ENCODE data around the gene NR2F1-AS1.
"Not testable (repeated sequence)": the region's sequence is repeated elsewhere in the genome, so short reads cannot be mapped to it uniquely, and the experiment has no call there.

NR2F1-AS1 gene

GRCh38 chr5:93512799-93513198 is 68.2 kb downstream of the NR2F1-AS1 start:
- DNase-seq = no peak

GRCh38 chr5:93511445-93511844 is 69.6 kb downstream of the NR2F1-AS1 start:
- no peak for DNase-seq

GRCh38 chr5:93510626-93511380 is 70.2 kb downstream of the NR2F1-AS1 start:
- no peak for DNase-seq

- not testable (repeated sequence) for DNase-seq
Measured at GRCh38 chr5:93505553-93505952, 75.5 kb downstream of the NR2F1-AS1 start.

GRCh38 chr5:93503598-93504067 is 77.4 kb downstream of the NR2F1-AS1 start:
- DNase-seq = no peak

- DNase-seq = no peak
Measured at GRCh38 chr5:93497096-93497495, 83.9 kb downstream of the NR2F1-AS1 start.

- DNase-seq = no peak
Measured at GRCh38 chr5:93479982-93480509, 101.0 kb downstream of the NR2F1-AS1 start.

GRCh38 chr5:93477816-93478215 is 103.2 kb downstream of the NR2F1-AS1 start:
- no peak for DNase-seq

- no peak for DNase-seq
Measured at GRCh38 chr5:93476251-93476742, 104.7 kb downstream of the NR2F1-AS1 start.

- DNase-seq = no peak
Measured at GRCh38 chr5:93462916-93463315, 118.1 kb downstream of the NR2F1-AS1 start.

GRCh38 chr5:93461756-93462155 is 119.3 kb downstream of the NR2F1-AS1 start:
- DNase-seq = no peak

- DNase-seq = no peak
Measured at GRCh38 chr5:93460286-93460685, 120.7 kb downstream of the NR2F1-AS1 start.

GRCh38 chr5:93456796-93457195 is 124.2 kb downstream of the NR2F1-AS1 start:
- DNase-seq = peak; percentile 80

GRCh38 chr5:93454896-93455295 is 126.1 kb downstream of the NR2F1-AS1 start:
- peak; percentile 25 for DNase-seq

- peak; percentile 46 for DNase-seq
Measured at GRCh38 chr5:93452255-93452654, 128.8 kb downstream of the NR2F1-AS1 start.

GRCh38 chr5:93438124-93438523 is 142.9 kb downstream of the NR2F1-AS1 start:
- DNase-seq = peak; percentile 57

- DNase-seq = no peak
Measured at GRCh38 chr5:93436083-93436482, 144.9 kb downstream of the NR2F1-AS1 start.

- peak; percentile 69 for DNase-seq
Measured at GRCh38 chr5:93433422-93433821, 147.6 kb downstream of the NR2F1-AS1 start.

- no peak for DNase-seq
Measured at GRCh38 chr5:93431250-93431649, 149.8 kb downstream of the NR2F1-AS1 start.

GRCh38 chr5:93430673-93431199 is 150.3 kb downstream of the NR2F1-AS1 start:
- no peak for DNase-seq

- DNase-seq = no peak
Measured at GRCh38 chr5:93430118-93430517, 150.9 kb downstream of the NR2F1-AS1 start.

GRCh38 chr5:93428868-93429267 is 152.2 kb downstream of the NR2F1-AS1 start:
- no peak for DNase-seq

- DNase-seq = no peak
Measured at GRCh38 chr5:93427316-93427715, 153.7 kb downstream of the NR2F1-AS1 start.

GRCh38 chr5:93425096-93425495 is 155.9 kb downstream of the NR2F1-AS1 start:
- DNase-seq = no peak
